ENCODE data around the gene APOA5. TPM values are rescaled to one million over a fixed set of nuclear protein-coding genes. Genes with fewer than 3 reads are reported as not detected.

APOA5 gene
- total and polyA plus RNA-seq, 2 of the 8 experiments (the other 6 are each of a cell fraction or from before 2014, with no cell fraction given): 0.08 to 0.15 TPM

GRCh38 chr11:116813170-116813569 is 21.5 kb upstream of the APOA5 start (continued):
- TF ChIP-seq SIN3A (conservative IDR thresholded peaks at IDR 0.05 in 1 of 2, IDR thresholded peaks at IDR 0.05 in 1 of 2; ENCODE audit: low read depth in 1 of 2, low read length in 2 of 2): no peak
- TF ChIP-seq EP300 (IDR thresholded peaks at IDR 0.05; ENCODE audit: borderline replicate concordance in 1 of 2, low read depth in 2 of 2, low read length in 2 of 2): no peak
- TF ChIP-seq SIX5 (IDR thresholded peaks at IDR 0.05; ENCODE audit: low read depth, low read length): no peak

Data from H1 (cell line).